H1 (cell line): ENCODE results near the gene SEMA7A. TPM values are rescaled to one million over a fixed set of nuclear protein-coding genes. Genes with fewer than 3 reads are reported as not detected.

Source experiments
- CTCF ChIA-PET: fragments of 300-600 bp; sonication (Branson Sonifier 250); formaldehyde crosslinking; loops from one replicate; lab custom pipeline; 2021; ENCODE audit not compliant: partially characterized antibody; lab: Charles Lee
- POLR2A ChIA-PET: fragments of 300-600 bp; sonication (Branson Sonifier 250); formaldehyde crosslinking; loops from one replicate; lab custom pipeline; 2021; ENCODE audit warnings: inconsistent platforms; ENCODE audit not compliant: partially characterized antibody; lab: Charles Lee
- DNase-seq, 2 experiments: peaks; one replicate each; pipeline versions ENCODE4 v3.0.0 to v3.0.0-alpha.2; 2010 to 2022; ENCODE audit warnings: low spot score in 2 of 2, low read depth in 1 of 2, mixed read lengths in 1 of 2
- FAIRE-seq: peaks from 2 replicates; lab custom pipeline; 2011; peaks lifted over from hg19 to GRCh38; lab: Jason Lieb, UNC
- H2AFZ ChIP-seq: 2 replicates; pipeline ENCODE4 v1.8.1; 2012; ENCODE audit warnings: low read length, inconsistent platforms
- H2AK5ac ChIP-seq: 2 replicates; pipeline ENCODE4 v1.6.1; 2013; ENCODE audit warnings: low read depth, low read length
- H2BK120ac ChIP-seq: replicated peaks from 2 replicates; pipeline ENCODE3; 2013; ENCODE audit warnings: low read depth, low read length, inconsistent platforms
- H2BK12ac ChIP-seq: 2 replicates; pipeline ENCODE4 v1.6.1; 2013; ENCODE audit warnings: low read depth, low read length
- H2BK15ac ChIP-seq: 2 replicates; pipeline ENCODE4 v1.6.1; 2013; ENCODE audit warnings: low read length
- H2BK20ac ChIP-seq: 2 replicates; pipeline ENCODE4 v1.6.1; 2013; ENCODE audit warnings: low read length
- H2BK5ac ChIP-seq: 2 replicates; pipeline ENCODE4 v1.6.1; 2013; ENCODE audit warnings: low read depth, low read length
- H3K14ac ChIP-seq: 2 replicates; pipeline ENCODE4 v1.6.1; 2013; ENCODE audit warnings: inconsistent platforms; ENCODE audit not compliant: insufficient read length
- H3K18ac ChIP-seq: 2 replicates; pipeline ENCODE4 v1.6.1; 2013; ENCODE audit warnings: low read length; ENCODE audit errors: extremely low read depth
- H3K23ac ChIP-seq: 2 replicates; pipeline ENCODE4 v1.6.1; 2013; ENCODE audit warnings: inconsistent platforms; ENCODE audit not compliant: insufficient read length
- H3K23me2 ChIP-seq: 2 replicates; pipeline ENCODE4 v1.6.1; 2013; ENCODE audit warnings: low read depth, low read length
- H3K27ac ChIP-seq: 2 replicates; pipeline ENCODE4 v1.6.1; 2011; ENCODE audit warnings: low read depth, low read length, inconsistent platforms
- H3K27me3 ChIP-seq, 4 experiments: replicated peaks in 1 of 4; 1 replicate in 1 of 4; 2 replicates in 3 of 4; pipeline versions ENCODE4 v1.6.1 to v1.8.1; 2011 to 2013; ENCODE audit warnings: low read length in 3 of 4, mild to moderate bottlenecking in 3 of 4, inconsistent platforms in 2 of 4, mixed read lengths in 2 of 4, moderate library complexity in 1 of 4; ENCODE audit not compliant: control insufficient read depth in 3 of 4, insufficient read depth in 3 of 4; ENCODE audit errors: extremely low read depth in 1 of 4
- H3K36me3 ChIP-seq, 4 experiments: 2 replicates each; pipeline versions ENCODE4 v1.6.1 to v1.8.1; 2011 to 2013; ENCODE audit warnings: mild to moderate bottlenecking in 4 of 4, low read length in 3 of 4, moderate library complexity in 2 of 4, control low read depth in 1 of 4, inconsistent platforms in 1 of 4; ENCODE audit not compliant: insufficient read depth in 4 of 4, control insufficient read depth in 2 of 4
- H3K4ac ChIP-seq: replicated peaks from 2 replicates; pipeline ENCODE3; 2013; ENCODE audit warnings: low read length, low read depth, mixed read lengths, inconsistent platforms; ENCODE audit not compliant: insufficient read length
- H3K4me1 ChIP-seq, 4 experiments: replicated peaks in 1 of 4; 1 replicate in 1 of 4; 2 replicates in 3 of 4; pipeline versions ENCODE4 v1.6.1 to v1.8.1; 2011 to 2013; ENCODE audit warnings: low read length in 3 of 4, inconsistent platforms in 2 of 4, mixed read lengths in 1 of 4; ENCODE audit not compliant: insufficient read depth in 4 of 4, control insufficient read depth in 3 of 4
- H3K4me2 ChIP-seq, 2 experiments: 2 replicates each; pipeline versions ENCODE4 v1.6.1 to v1.8.1; 2011 to 2013; ENCODE audit warnings: low read depth in 2 of 2, low read length in 2 of 2, control low read depth in 1 of 2, inconsistent platforms in 1 of 2, mild to moderate bottlenecking in 1 of 2; ENCODE audit not compliant: insufficient read depth in 1 of 2
- H3K4me3 ChIP-seq, 4 experiments: fragments of 200-600, 300-600 bp in 1 of 4; sonication (generic), shearing (Covaris generic), sonication (Bioruptor Twin) in 1 of 4; 2 replicates each; pipeline versions ENCODE4 v1.5.1 to v1.8.1; 2011 to 2016; ENCODE audit warnings: low read length in 4 of 4, low read depth in 3 of 4, control low read depth in 2 of 4, inconsistent platforms in 2 of 4, mild to moderate bottlenecking in 2 of 4, mixed read lengths in 1 of 4, moderate library complexity in 1 of 4; ENCODE audit not compliant: insufficient read depth in 2 of 4; ENCODE audit errors: extremely low read depth in 1 of 4
- H3K56ac ChIP-seq: replicated peaks from 2 replicates; pipeline ENCODE3; 2013; ENCODE audit warnings: low read depth, mild to moderate bottlenecking, mixed read lengths, low read length, inconsistent platforms; ENCODE audit not compliant: insufficient read length
- H3K79me1 ChIP-seq: 2 replicates; pipeline ENCODE4 v1.6.1; 2013; ENCODE audit warnings: low read depth, low read length, control low read depth
- H3K79me2 ChIP-seq, 2 experiments: 2 replicates each; pipeline versions ENCODE4 v1.6.1 to v1.8.1; 2012 to 2013; ENCODE audit warnings: low read length in 2 of 2, mild to moderate bottlenecking in 2 of 2, inconsistent platforms in 1 of 2; ENCODE audit not compliant: insufficient read depth in 2 of 2, control insufficient read depth in 1 of 2
- H3K9ac ChIP-seq, 4 experiments: replicated peaks in 1 of 4; 1 replicate in 1 of 4; 2 replicates in 3 of 4; pipeline versions ENCODE4 v1.6.1 to v1.8.1; 2011 to 2013; ENCODE audit warnings: low read depth in 3 of 4, low read length in 3 of 4, control low read depth in 2 of 4, mild to moderate bottlenecking in 2 of 4, moderate library complexity in 2 of 4, inconsistent platforms in 1 of 4; ENCODE audit errors: extremely low read depth in 1 of 4
- H3K9me3 ChIP-seq, 2 experiments: 2 replicates each; pipeline versions ENCODE4 v1.6.1 to v1.8.1; 2012 to 2013; ENCODE audit warnings: mild to moderate bottlenecking in 2 of 2, moderate library complexity in 2 of 2, control low read depth in 1 of 2, inconsistent platforms in 1 of 2, low read depth in 1 of 2, low read length in 1 of 2, mixed read lengths in 1 of 2; ENCODE audit not compliant: insufficient read depth in 2 of 2
- H4K20me1 ChIP-seq, 2 experiments: replicated peaks in 1 of 2; 2 replicates each; pipeline versions ENCODE3 to v1.8.1; 2011 to 2013; ENCODE audit warnings: inconsistent platforms in 2 of 2, low read length in 2 of 2, mild to moderate bottlenecking in 1 of 2; ENCODE audit not compliant: insufficient read depth in 2 of 2, control insufficient read depth in 1 of 2
- H4K5ac ChIP-seq: 2 replicates; pipeline ENCODE4 v1.6.1; 2013; ENCODE audit warnings: low read length, low read depth, mixed read lengths, inconsistent platforms; ENCODE audit not compliant: insufficient read length
- H4K8ac ChIP-seq: 2 replicates; pipeline ENCODE4 v1.8.0; 2013; ENCODE audit warnings: mild to moderate bottlenecking, moderate library complexity, low read length, inconsistent platforms; ENCODE audit not compliant: insufficient read depth; ENCODE audit errors: extremely low read depth
- H4K91ac ChIP-seq: replicated peaks from 2 replicates; pipeline ENCODE3; 2013; ENCODE audit warnings: low read length, mixed read lengths, inconsistent platforms; ENCODE audit not compliant: insufficient read length
- HDAC6 ChIP-seq: IDR thresholded peaks from one replicate; pipeline ENCODE4 v1.7.1; 2012; ENCODE audit warnings: low read depth, mild to moderate bottlenecking, inconsistent platforms, low read length, moderate library complexity
- PHF8 ChIP-seq: fragments of 200-600 bp; sonication (generic); conservative IDR thresholded peaks from 2 replicates; pipeline ENCODE4 v1.7.1; 2012; ENCODE audit warnings: low read depth, mild to moderate bottlenecking, inconsistent platforms, low read length, moderate library complexity
- WGBS, 2 experiments: shearing (Covaris generic) in 1 of 2; methylation state at CpG; one replicate each; pipeline versions ENCODE4 v1.1.6 to v1.1.7; 2013 to 2015; ENCODE audit warnings: low lambda C conversion rate in 2 of 2, mixed read lengths in 2 of 2, inconsistent platforms in 1 of 2, low coverage in 1 of 2, missing lambda C conversion rate in 1 of 2; ENCODE audit not compliant: insufficient replicate concordance in 2 of 2, insufficient coverage in 1 of 2, insufficient read length in 1 of 2; ENCODE audit errors: extremely low coverage in 1 of 2, missing lambda C conversion rate in 1 of 2; 5-methylcytosine and 5-hydroxymethylcytosine counted together
- polyA plus RNA-seq, 7 experiments: library from polyadenylated mRNA; depleted of rRNA in 3 of 7; stranded (reverse) in 5 of 7; unstranded in 2 of 7; fragments of >200 nt in 5 of 7; fragments of 200-250 nt in 2 of 7; gene quantifications; 1 replicate in 5 of 7; 2 replicates in 1 of 7; 4 replicates in 1 of 7; pipeline versions ENCODE4 v1.2.1 to v1.2.3, GENCODE V29; 2011 to 2013; ENCODE audit warnings: missing spikeins in 2 of 7, mixed read lengths in 2 of 7
- total RNA-seq: library from RNA; stranded (reverse); fragmentation: NEBNext Ultra II Directional; extraction: Animal tissue kit (Norgen Biotek cat#: 25700); gene quantifications from 2 replicates; pipeline ENCODE4 v1.2.1, GENCODE V29; 2021

Gene SEMA7A
- total and polyA plus RNA-seq, 2 of the 8 experiments (the other 6 are each of a cell fraction or from before 2014, with no cell fraction given), result 10.7 to 15.0 TPM

DNA sequence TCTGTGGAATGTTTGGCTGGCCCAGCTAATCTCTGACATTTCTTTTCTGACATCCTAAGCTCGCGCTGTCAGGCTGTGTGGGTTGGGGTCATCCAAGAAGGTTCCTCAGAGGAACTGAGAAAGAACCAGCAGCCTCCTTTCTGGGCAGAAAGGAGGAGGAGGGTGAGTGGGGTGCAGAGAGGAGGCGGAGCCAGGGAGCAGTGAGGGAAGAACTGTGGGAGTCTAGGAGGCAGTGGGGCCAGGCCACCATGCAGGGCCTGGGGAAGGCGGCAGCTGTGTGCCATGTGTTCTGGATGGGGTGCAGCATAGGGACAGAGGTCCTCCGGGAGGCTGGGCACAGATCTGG lies 5.3 kb downstream of the SEMA7A start:
- Histone ChIP-seq H4K5ac (no peak overlapping the region), H2AFZ (no peak overlapping the region), H2BK15ac (no peak overlapping the region), H4K91ac (no peak overlapping the region), H3K4me2 (no peak overlapping the region), H2BK12ac (no peak overlapping the region), H3K27me3 (peaks cover 0 to 12% (median 9%) of the 10 kb centered on the region in 4 experiments; a peak in 5 of 7 replicates), H3K4me1 (peaks cover 0 to 13% (median 5%) of the 10 kb centered on the region in 4 experiments; a peak in 6 of 7 replicates), H4K20me1 (peaks cover 10 to 27% of the 10 kb centered on the region in 2 experiments), H2BK120ac (no peak overlapping the region), H3K14ac (no peak overlapping the region), H3K18ac (no peak overlapping the region), H3K36me3 (no peaks in the 10 kb centered on the region), H3K9me3 (no peaks in the 10 kb centered on the region), H3K79me1 (peaks cover 3% of the 10 kb centered on the region), H2AK5ac (no peak overlapping the region), H2BK5ac (no peak overlapping the region), H3K79me2 (peaks cover 0 to 22% of the 10 kb centered on the region in 2 experiments; a peak in 2 of 4 replicates), H3K9ac (no peak overlapping the region), H3K27ac (no peak overlapping the region)
- ChIA-PET CTCF (interaction anchor here (0.9 to 41.3 kb wide), 6 partner anchors 9 to 49 kb away, joined by 3 to 1311 read pairs (median 8); partner anchors contain the start of gene CYP11A1), POLR2A (interaction anchor here (1.4 to 1.5 kb wide), 2 partner anchors 17 to 25 kb away, joined by 3 read pairs; no protein-coding TSS in a partner anchor)
- 93% methylated on average over 3 of the region's 5 CpGs; no CpG with 5 or more reads in 1 of the 2 experiments for WGBS, 2 experiments
- DNase-seq, result no peak
- no peak for FAIRE-seq
- TF ChIP-seq HDAC6, result no peak
- no peak for TF ChIP-seq PHF8
- TF ChIP-seq, all 59 proteins: peak for 0
- Histone ChIP-seq H3K4me3 (no peak overlapping the region), H4K8ac (no peak overlapping the region), H3K4ac (no peak overlapping the region), H2BK20ac (no peak overlapping the region), H3K23me2 (peaks cover 10% of the 10 kb centered on the region; the same call in 1 of the 2 replicates), H3K56ac (no peak overlapping the region), H3K23ac (no peak overlapping the region)
